KBM-7 (cell line): ENCODE measurements around the gene CST3.
"Not testable (repeated sequence)": the region's sequence is repeated elsewhere in the genome, so short reads cannot be mapped to it uniquely, and the experiment has no call there.

Source experiments
- DNase-seq: peaks from one replicate; pipeline ENCODE4 v3.0.0-alpha.2; 2015
- in situ Hi-C: fragments of 300-500 bp; cut with MboI; formaldehyde crosslinking; loops from 2 replicates; pipeline ENCODE4 v1.14.3; 2020; ENCODE audit warnings: low sequenced_read_pairs, low pct_unique_long_range_greater_than_20kb, mixed read lengths

CST3 gene

DNA sequence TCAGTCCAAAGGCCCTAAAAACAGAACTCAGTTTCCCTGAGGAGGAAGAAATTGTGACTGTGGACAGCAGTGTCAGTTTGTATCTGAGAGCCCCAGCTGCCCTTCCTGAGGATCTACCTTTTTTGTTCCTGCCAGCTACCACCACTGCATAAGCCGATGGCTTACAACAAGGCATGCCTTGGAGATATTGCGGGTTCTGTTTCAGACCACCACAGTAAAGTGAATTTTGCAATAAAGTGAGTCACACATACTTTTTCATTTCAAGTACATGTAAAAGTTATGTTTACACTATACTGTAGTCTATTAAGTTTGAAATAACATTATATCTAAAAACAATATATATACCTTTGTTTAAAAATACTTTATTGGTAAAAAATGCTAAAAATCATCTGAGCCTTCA, 9.6 kb upstream of the CST3 start:
- DNase-seq = no peak
- in situ Hi-C loops = no loop called here

DNA sequence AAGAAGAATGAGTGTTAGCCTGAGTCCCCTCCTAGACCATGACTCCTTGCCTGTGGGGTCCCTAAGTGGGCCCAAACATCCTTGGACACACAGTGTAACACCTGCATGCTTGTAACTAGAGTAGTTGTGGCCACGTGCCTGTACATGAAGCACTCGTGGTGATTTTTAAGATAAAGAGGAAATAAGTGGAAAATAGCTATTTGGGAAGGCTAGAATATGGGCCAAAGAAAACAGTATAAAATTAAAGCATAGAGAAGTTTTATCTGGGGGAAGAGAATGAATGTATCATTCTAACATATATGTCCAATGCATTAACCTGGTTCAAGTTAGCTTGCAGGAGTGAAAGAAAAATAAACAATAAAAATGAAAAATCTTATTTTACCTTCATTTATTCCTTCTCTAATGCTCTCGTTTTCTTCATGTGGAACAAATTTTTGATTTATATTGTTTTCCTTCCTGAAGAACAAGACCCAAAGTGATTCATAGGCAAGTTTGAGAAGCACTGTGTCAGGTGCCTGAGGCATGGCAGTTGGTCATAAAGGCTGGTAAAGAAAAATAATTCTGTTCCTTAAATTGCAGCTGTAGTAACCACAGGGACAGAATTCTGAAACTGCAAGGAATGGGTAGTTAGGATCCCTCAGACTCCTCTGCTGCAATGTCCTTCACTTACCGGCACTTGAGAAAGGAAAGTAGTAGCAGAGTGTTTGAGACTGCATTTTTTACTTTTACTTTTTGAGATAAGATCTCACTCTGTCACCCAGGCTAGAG, 8.5 kb upstream of the CST3 start:
- no peak for DNase-seq
- in situ Hi-C loops = no loop called here

DNA sequence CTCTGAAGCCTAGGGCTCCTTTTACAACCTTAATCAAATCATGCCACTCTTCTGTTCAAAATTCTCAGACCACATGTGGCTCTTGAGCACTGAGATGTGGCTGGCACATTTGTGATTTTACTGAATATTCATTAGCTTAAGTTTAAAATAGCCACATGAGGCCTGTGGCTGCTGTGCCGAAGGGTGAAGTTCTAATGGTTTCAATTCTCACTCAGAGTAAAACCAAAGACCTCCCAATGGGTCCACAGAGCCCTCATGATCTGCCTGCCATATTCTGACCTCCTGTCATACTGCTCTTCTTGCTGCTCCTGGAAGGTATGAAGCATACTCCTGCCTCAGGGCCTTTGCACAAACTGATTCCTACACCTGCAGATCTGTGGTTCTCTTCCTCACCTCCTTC, 7.8 kb upstream of the CST3 start:
- in situ Hi-C loops = no loop called here
- DNase-seq = no peak

DNA sequence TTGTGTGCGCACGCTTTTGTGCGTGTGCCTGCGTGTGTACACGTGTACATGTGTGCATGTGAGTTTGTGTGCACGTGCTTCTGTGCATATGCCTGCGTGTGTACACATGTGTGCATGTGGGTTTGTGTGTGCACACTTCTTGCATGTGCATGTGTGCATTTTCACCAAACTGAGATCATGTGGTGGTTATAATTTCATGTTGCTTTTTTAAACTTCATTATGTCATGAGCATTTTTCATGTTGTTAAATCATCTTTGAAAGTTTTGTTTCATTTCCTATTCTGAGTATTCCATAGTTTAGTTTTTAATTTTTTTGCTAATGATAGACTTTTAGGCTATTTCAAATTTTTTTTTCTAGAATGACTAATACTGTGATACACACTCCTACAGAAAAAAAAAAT, 6.4 kb upstream of the CST3 start:
- DNase-seq = no peak
- in situ Hi-C loops = no loop called here

- DNase-seq = peak; percentile 67
- in situ Hi-C loops = no loop called here
Observed at GRCh38 chr20:23643659-23644058, 5.9 kb upstream of the CST3 start.

DNA sequence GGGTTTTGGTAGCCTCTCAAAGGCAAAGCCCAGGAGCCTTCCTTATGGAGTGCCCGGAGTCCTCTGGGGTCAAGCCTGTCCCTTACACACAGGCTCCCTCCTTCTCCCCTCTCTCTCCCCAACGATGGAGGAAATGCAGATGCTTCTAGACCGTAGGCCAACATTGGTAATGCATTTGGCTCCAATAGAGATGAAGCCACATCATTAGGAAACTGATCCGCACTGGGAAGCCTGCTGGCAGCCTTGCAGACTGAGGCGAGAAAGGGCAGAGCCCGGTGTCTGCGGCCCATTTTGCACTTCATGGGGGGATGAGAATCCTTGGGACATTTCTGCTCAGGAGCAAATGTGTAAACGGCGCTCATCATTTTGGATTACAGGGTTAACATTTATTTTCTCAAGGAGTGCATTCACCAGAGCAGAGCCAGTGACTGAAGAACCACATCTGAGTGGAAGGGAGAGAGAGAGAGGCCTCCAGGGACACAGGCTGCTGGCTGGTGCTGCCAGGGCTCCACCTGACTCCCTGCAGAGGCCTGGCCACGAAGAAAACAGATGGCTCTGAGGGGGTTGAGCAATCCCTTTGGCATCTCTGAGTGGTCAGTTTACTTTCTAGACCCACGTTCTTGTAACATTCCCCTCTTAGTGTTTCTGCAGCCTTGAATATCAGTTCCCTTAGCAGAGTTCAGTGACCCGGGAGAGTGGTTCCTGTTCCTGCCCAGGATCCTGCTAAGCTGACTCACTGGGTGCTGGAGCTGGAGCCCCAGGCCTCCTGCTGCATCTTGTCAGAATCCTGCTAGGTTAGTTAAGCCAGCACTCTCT, 4.4 kb upstream of the CST3 start:
- in situ Hi-C loops = no loop called here
- DNase-seq = no peak

- no peak for DNase-seq
- in situ Hi-C loops = no loop called here
Observed at GRCh38 chr20:23640671-23641667, 3.2 kb upstream of the CST3 start.

DNA sequence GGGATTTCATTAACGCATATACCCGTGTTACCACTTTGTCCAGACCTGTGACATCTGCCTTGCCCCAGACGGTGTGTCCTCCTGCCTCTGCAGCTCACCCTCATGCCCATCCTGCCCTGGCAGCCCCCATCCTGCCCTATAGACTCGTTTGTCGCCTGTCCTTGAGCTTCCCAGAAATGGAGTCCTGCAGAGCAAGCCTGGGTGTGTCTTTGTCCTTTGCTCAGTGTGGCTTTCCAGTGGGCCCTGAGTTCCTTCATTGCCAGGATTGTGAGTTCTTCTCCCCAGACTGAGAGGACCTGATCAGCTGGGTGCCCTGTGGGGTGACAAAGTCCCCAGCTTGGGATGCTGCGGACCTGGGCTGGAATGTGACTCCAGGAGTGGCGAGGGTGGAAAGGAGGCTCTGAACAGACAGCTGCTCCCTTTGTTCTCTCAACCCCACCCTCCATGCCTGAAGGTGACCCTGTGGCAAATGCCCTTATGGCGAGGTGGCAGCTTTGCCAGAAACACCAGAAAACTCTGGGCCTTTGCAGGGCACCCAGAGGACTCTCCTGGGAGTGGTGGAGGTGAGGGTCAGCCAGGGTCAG, 2.4 kb upstream of the CST3 start:
- no peak for DNase-seq
- in situ Hi-C loops = no loop called here

GRCh38 chr20:23639490-23639958, 1.8 kb upstream of the CST3 start:
- no peak for DNase-seq
- in situ Hi-C loops = no loop called here

GRCh38 chr20:23638309-23638708, 554 bp upstream of the CST3 start:
- in situ Hi-C loops = no loop called here
- no peak for DNase-seq

- DNase-seq = no peak
- in situ Hi-C loops = no loop called here
Observed at GRCh38 chr20:23636908-23637281, 860 bp downstream of the CST3 start.

DNA sequence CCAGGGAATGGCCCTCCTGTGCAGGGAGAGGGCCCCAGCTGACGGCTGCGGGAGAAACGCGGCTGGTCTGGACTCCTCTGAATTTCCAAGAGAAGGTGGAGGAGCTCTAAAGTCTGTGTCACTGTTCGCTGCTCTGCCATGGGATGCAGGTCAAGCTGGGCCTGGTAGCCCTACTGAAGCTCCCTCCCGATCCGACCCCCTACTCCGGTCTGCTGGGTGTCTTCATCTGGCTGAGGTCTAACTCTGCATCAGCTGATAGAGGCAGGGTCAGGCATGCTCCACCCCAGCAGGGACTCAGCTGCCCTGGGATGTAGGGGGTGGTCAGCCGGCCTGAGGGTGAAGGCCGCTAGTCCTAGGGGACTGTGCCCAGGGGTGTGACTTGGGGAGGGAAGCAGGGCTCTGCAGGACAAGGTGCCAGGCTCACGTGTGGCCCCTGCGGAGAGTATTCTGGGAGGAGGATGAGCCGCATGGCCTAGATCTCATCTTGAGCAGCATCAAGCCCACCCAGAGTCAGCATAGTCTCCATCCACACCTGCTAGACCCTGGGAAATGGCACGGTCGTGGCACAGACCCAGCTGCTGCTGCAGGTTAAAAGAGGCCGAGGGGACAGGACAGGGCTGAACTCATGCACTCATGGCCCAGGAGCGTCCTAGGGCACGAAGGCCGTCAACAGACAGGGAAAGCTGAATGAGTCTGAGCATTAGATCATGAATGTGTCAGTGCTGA, 1.4 kb downstream of the CST3 start:
- no peak for DNase-seq
- in situ Hi-C loops = no loop called here

DNA sequence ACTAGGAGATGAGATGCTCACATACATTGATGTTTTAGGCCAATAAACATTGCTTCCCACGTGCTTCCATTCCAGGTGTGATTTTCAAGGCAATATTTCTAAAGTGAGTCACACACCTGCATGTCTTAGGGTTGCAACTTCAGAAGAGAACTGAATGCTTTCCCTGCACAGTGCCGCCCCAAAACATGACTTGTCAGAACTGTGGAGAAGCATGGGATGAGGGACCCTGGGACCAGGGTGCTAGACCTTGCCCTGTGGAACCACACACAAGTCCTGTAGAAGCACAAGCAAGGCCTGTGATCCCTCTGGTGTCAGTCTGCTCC, 2.0 kb downstream of the CST3 start:
- DNase-seq, in situ Hi-C loops: not testable (repeated sequence)

DNA sequence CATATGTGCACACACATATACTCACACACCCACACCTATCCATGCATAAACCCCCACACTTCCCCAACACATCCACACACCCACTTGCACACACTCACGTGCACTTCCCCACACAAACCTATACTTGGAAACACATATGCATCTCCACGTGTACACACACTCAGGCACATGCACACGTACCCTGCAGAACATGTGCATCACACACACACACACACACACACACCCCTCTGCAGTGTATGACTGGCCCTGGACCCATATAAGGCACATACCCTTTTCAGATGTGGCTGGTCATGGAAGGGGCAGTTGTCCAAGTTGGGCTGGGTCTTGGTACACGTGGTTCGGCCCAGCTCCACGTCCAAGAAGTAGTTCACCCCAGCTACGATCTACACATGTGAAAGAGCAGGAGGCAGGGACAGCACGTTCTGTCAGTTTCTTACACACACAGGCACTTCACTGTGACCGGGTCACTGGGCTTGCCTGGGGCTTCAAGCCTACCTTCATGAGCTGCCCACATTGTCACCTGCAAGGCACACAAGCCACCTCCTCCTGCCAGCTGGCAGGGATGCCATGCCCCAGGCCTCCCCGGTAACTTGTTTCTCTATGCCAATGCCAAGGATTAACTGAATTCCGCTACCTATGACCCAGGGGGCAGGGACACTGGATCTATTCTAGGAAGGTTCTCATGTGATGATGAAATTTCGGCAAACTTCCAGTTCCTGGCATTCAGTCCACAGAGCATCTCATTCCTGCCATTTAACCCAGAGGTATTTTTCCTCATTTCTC, 2.6 kb downstream of the CST3 start:
- in situ Hi-C loops = no loop called here
- no peak for DNase-seq

GRCh38 chr20:23634044-23634801, 3.5 kb downstream of the CST3 start:
- in situ Hi-C loops = no loop called here

DNA sequence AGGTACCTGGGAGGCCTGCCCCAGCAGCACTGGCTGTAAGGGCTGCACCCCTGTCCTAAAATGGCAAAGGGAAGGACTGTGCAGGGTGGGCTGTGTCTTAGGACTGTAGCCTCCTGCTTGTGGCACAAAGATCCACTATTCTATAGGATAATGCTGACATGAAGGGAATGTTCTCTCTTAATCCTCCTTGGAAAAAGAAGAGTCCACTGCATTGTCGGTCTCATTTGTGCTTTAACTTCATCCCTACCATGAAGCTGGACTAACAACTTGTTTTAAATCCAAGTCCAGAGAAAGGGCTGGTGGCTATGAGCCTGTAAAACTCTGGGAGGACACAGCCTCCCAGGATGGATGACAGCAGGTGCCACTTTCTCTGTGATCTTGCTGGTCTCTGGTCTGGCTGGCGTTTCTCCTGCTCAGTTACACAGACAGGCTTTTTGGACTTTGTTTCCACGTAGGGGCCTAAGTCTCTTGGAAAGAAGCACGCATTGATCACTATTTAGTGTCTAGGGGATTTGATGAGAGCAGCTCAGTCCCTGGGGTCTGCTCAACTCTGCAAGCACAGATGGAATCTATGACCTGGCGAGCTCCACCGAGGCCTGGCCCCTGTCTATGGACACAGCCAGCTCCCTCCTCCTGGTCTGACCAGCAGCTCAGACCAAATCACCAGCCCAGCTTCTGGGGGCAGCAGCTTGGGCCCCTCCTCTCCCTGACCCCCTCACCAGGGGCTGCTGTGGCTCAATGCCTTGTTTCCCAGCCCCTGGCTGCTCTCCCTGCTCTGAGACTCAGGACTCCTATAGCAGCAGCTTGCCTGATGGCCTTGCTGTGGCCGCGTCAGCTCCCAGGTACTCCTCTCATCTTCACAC, 4.8 kb downstream of the CST3 start:
- DNase-seq = no peak
- in situ Hi-C loops = no loop called here

More at GRCh38 chr20:23634044-23634801, 3.5 kb downstream of the CST3 start:
- no peak for DNase-seq
